HEK293T (cell line): Measurements from ENCODE around the gene CACNG6.

Experiments
- CTCF ChIA-PET: fragments of 350-600 bp; formaldehyde crosslinking; extraction: SDS; loops from one replicate; lab custom pipeline; 2021; ENCODE audit warnings: antibody characterized with exemption, inconsistent platforms; lab: Yijun Ruan, JAX
- POLR2A ChIA-PET: fragments of 350-600 bp; formaldehyde crosslinking; extraction: SDS; loops from one replicate; lab custom pipeline; 2020; ENCODE audit warnings: antibody characterized with exemption, inconsistent platforms; lab: Yijun Ruan, JAX
- DNase-seq: peaks from one replicate; pipeline ENCODE4 v3.0.0; 2012; ENCODE audit warnings: mixed read lengths; ENCODE audit errors: extremely low spot score
- ARNT ChIP-seq: fragments of 450-650 bp; IDR thresholded peaks from 2 replicates; pipeline ENCODE4 v1.6.1; 2017; ENCODE audit warnings: mild to moderate bottlenecking
- BHLHE40 ChIP-seq: fragments of 450-650 bp; IDR thresholded peaks from 2 replicates; pipeline ENCODE4 v1.6.1; 2016; ENCODE audit warnings: mild to moderate bottlenecking, moderate library complexity, borderline replicate concordance
- CTBP1 ChIP-seq: fragments of 450-650 bp; IDR thresholded peaks from 2 replicates; pipeline ENCODE4 v1.6.1; 2016; ENCODE audit warnings: borderline replicate concordance
- ELF4 ChIP-seq: fragments of 450-650 bp; IDR thresholded peaks from 2 replicates; pipeline ENCODE4 v1.6.1; 2017; ENCODE audit warnings: antibody characterized with exemption
- FOXA1 ChIP-seq: fragments of 450-650 bp; IDR thresholded peaks from 2 replicates; pipeline ENCODE4 v1.6.1; 2016; ENCODE audit warnings: mild to moderate bottlenecking
- FOXK2 ChIP-seq: fragments of 450-650 bp; IDR thresholded peaks from 2 replicates; pipeline ENCODE4 v1.6.1; 2016; ENCODE audit warnings: mild to moderate bottlenecking
- FOXM1 ChIP-seq: fragments of 450-650 bp; IDR thresholded peaks from 2 replicates; pipeline ENCODE4 v1.6.1; 2017; ENCODE audit warnings: mild to moderate bottlenecking, borderline replicate concordance
- HDGF ChIP-seq: fragments of 450-650 bp; IDR thresholded peaks from 2 replicates; pipeline ENCODE4 v1.6.1; 2017; ENCODE audit warnings: antibody characterized with exemption, borderline replicate concordance
- L3MBTL2 ChIP-seq: fragments of 450-650 bp; conservative IDR thresholded peaks from 2 replicates; pipeline ENCODE4 v1.6.1; 2016; ENCODE audit warnings: mild to moderate bottlenecking
- LEF1 ChIP-seq: fragments of 450-650 bp; IDR thresholded peaks from 2 replicates; pipeline ENCODE4 v1.6.1; 2017; ENCODE audit warnings: mild to moderate bottlenecking, borderline replicate concordance
- NFRKB ChIP-seq: fragments of 450-650 bp; IDR thresholded peaks from 2 replicates; pipeline ENCODE4 v1.6.1; 2016; ENCODE audit warnings: mild to moderate bottlenecking, moderate library complexity
- SP1 ChIP-seq: fragments of 450-650 bp; IDR thresholded peaks from 2 replicates; pipeline ENCODE4 v1.6.1; 2017
- SUZ12 ChIP-seq: fragments of 450-650 bp; IDR thresholded peaks from 2 replicates; pipeline ENCODE4 v1.6.1; 2016; ENCODE audit warnings: mild to moderate bottlenecking
- TARDBP ChIP-seq: fragments of 450-650 bp; IDR thresholded peaks from 2 replicates; pipeline ENCODE4 v1.6.1; 2016
- ZNF384 ChIP-seq: fragments of 450-650 bp; IDR thresholded peaks from 2 replicates; pipeline ENCODE4 v1.6.1; 2016
- TF ChIP-seq, protein P1 (sequence below): fragments of 450-650 bp; IDR thresholded peaks from 2 replicates; pipeline ENCODE4 v1.6.1; 2016

Gene CACNG6

DNA sequence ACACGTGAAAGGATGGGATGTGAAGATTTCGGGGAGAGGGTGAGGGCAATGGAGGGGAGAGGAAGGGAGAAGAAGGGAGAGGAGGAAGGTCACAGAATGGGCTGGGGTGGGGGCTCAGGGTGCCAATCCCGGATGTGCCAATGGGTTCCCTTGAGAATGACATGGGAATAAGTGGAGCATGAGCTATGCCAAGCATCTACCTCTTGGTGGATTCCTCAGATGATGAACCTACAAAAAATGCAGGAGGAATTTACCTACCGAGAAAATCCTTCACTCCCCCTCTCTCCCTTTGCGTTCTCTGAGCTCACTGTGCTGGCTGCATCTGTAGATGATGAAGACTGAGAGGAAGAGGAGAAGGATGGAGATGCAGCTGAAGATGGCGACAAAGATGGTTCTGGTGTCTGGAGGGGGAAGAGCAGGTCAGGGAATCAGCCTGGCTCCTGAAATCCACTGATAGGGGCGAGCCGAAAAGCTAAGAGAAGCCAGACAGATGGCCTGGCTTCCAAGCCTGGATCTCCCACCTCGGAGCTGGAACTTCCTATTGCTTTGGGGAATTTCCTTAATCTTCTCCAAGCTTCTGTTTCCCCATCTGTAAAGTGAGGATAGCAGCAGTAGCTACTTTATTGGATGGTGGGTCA lies 50.7 kb downstream of the CACNG6 start:
- no peak for DNase-seq
- ChIA-PET POLR2A (no interaction called here), CTCF (interaction anchor here (0.9 to 1.2 kb wide), 2 partner anchors 12 to 250 kb away, joined by 3 read pairs; no protein-coding TSS in a partner anchor)
- TF ChIP-seq L3MBTL2 (no peak), TARDBP (no peak), ZNF384 (no peak), FOXK2 (no peak), FOXA1 (no peak), BHLHE40 (no peak), SP1 (no peak), ELF4 (no peak), NFRKB (no peak), SUZ12 (no peak), ARNT (no peak)
- TF ChIP-seq, protein P1, sequence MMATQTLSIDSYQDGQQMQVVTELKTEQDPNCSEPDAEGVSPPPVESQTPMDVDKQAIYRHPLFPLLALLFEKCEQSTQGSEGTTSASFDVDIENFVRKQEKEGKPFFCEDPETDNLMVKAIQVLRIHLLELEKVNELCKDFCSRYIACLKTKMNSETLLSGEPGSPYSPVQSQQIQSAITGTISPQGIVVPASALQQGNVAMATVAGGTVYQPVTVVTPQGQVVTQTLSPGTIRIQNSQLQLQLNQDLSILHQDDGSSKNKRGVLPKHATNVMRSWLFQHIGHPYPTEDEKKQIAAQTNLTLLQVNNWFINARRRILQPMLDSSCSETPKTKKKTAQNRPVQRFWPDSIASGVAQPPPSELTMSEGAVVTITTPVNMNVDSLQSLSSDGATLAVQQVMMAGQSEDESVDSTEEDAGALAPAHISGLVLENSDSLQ = no peak

DNA sequence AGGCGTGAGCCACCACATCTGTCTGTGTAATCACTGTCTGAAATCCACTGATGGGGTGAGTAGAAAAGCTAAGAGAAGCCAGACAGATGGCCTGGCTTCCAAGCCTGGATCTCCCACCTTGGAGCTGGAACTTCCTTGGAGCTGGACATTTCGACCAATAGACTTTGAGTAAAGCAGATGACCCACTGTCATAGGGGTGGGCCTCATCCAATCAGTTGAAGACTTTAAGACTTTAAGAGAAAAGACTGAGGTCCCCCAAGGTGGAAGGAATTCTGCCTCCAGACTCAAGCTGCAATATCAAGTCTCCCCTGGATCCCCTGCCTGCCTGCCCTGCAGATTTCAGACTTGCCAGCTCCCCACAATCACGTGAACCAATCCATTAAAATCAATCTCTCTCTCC lies 51.6 kb downstream of the CACNG6 start:
- CTCF ChIA-PET = interaction anchor here (1.2 to 1.8 kb wide), 2 partner anchors 13 to 250 kb away, joined by 3 to 5 read pairs; no protein-coding TSS in a partner anchor
- no peak for TF ChIP-seq ARNT
- TF ChIP-seq L3MBTL2 = no peak
- TF ChIP-seq TARDBP = no peak
- no peak for TF ChIP-seq SUZ12
- no peak for TF ChIP-seq ZNF384
- TF ChIP-seq FOXM1 = no peak
- TF ChIP-seq LEF1 = no peak
- TF ChIP-seq, protein P1 = no peak
- TF ChIP-seq FOXK2 = no peak
- TF ChIP-seq ELF4 = no peak
- TF ChIP-seq CTBP1 = no peak
- TF ChIP-seq FOXA1 = no peak
- TF ChIP-seq NFRKB = no peak
- TF ChIP-seq BHLHE40 = no peak
- TF ChIP-seq HDGF = no peak
- TF ChIP-seq SP1 = no peak
- POLR2A ChIA-PET = no interaction called here
- no peak for DNase-seq

DNA sequence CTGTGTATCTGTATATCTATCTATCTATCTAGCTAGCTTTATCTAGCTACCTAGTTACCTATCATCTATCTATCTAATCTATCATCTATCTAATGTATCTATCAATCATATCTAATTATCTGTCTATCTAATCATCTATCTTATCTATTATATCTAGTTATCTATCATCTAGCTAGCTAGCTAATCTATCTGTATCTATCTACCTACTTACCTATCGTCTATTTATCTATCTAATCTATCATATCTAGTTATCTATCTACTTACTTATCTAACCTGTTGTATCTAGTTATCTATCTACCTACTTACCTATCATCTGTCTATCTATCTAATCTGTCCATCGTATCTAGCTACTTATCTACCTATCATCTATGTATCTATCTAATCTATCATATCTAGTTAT lies 54.3 kb downstream of the CACNG6 start:
- no peak for DNase-seq
- CTCF ChIA-PET = interaction anchor here (0.6 to 1.0 kb wide), 2 partner anchors 16 to 233 kb away, joined by 3 read pairs; no protein-coding TSS in a partner anchor
- POLR2A ChIA-PET = no interaction called here
- TF ChIP-seq L3MBTL2 (no peak), ELF4 (no peak), BHLHE40 (no peak), FOXM1 (no peak), LEF1 (no peak), FOXK2 (no peak), SUZ12 (no peak), ZNF384 (no peak), FOXA1 (no peak), NFRKB (no peak), HDGF (no peak), TARDBP (no peak), SP1 (no peak), CTBP1 (no peak), ARNT (no peak)
- TF ChIP-seq, protein P1 = no peak

DNA sequence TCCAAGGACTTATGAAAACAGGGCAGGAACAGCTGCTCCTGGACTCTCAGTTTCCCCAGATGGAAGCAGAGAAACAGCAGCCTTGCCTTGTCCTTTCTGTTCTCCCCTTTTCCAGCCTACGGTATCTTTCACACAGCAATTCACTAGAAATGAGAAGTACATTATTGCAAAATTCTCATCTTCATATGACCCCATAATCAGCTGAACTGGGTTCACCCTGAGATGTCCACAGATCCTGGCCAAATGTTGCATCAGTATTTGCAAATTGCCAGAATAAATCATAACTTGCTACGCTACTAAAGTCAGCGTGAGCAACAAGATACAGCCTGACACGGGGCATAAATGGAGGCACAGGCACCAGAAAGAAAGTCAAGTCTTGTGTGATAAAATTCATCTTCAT lies 56.2 kb downstream of the CACNG6 start:
- no peak for DNase-seq
- TF ChIP-seq ZNF384 = no peak
- TF ChIP-seq, protein P1 = no peak
- no peak for TF ChIP-seq SP1
- no peak for TF ChIP-seq SUZ12
- TF ChIP-seq BHLHE40 = no peak
- no peak for TF ChIP-seq FOXM1
- no peak for TF ChIP-seq L3MBTL2
- no peak for TF ChIP-seq ARNT
- TF ChIP-seq CTBP1 = no peak
- no peak for TF ChIP-seq ELF4
- TF ChIP-seq TARDBP = no peak
- no peak for TF ChIP-seq NFRKB
- TF ChIP-seq LEF1 = no peak
- TF ChIP-seq HDGF = no peak
- no peak for TF ChIP-seq FOXA1
- TF ChIP-seq FOXK2 = no peak
- ChIA-PET POLR2A (no interaction called here), CTCF (no interaction called here)
